ENCODE measurements around the gene ZNF775.

ZNF775 gene

DNA sequence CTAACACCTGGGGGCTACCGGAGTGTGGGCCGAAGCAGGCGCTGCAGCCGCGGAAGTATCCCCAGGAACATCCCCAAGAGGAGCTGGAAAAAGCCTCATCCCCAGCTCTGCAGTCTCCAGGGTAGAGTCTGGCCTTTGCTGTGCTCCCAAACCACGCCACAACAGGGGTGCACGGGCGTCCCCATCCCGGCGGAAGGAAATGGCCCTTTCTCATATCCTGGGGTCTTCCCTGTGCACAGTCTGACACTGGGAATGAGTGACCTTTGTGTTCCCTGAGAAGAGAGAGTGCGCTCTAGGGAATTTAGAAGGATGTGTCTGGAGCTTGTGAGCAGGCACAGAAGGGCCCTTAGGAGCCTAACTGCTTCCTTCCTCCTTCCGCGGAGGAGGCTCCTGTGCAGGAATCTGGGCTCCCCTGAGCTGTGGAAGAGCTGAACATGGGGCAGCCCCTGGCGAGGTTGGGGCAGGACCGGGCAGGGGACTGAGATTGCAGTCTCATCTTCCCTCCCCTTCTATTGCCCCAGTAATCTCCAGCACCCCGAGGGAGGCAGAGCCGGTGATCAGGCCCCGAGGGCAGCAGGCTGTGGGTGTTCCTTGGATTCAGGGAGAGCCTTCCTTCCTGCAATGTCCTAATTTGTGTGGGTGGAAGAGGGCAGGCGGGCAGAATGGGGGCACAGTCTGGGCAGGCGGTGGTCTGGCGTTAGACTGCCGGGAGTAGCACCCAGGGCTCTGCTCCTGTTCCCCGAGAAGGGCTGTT, 9.2 kb upstream of the ZNF775 start:
- DNase-seq = no peak

GRCh38 chr7:150370612-150371071, 8.5 kb upstream of the ZNF775 start:
- no peak for DNase-seq

DNA sequence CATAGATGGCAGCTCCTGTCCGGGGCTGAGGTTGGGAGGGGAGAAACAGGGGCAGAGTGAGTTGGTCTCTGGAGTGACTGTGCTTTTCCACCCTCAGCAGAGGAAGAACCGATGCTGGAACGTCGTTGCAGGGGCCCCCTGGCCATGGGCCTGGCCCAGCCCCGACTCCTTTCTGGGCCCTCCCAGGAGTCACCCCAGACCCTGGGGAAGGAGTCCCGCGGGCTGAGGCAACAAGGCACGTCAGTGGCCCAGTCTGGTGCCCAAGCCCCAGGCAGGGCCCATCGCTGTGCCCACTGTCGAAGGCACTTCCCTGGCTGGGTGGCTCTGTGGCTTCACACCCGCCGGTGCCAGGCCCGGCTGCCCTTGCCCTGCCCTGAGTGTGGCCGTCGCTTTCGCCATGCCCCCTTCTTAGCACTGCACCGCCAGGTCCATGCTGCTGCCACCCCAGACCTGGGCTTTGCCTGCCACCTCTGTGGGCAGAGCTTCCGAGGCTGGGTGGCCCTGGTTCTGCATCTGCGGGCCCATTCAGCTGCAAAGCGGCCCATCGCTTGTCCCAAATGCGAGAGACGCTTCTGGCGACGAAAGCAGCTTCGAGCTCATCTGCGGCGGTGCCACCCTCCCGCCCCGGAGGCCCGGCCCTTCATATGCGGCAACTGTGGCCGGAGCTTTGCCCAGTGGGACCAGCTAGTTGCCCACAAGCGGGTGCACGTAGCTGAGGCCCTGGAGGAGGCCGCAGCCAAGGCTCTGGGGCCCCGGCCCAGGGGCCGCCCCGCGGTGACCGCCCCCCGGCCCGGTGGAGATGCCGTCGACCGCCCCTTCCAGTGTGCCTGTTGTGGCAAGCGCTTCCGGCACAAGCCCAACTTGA, 7.8 kb upstream of the ZNF775 start:
- no peak for DNase-seq

DNA sequence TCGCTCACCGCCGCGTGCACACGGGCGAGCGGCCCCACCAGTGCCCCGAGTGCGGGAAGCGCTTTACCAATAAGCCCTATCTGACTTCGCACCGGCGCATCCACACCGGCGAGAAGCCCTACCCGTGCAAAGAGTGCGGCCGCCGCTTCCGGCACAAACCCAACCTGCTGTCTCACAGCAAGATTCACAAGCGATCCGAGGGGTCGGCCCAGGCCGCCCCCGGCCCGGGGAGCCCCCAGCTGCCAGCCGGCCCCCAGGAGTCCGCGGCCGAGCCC, 7.2 kb upstream of the ZNF775 start:
- no peak for DNase-seq

DNA sequence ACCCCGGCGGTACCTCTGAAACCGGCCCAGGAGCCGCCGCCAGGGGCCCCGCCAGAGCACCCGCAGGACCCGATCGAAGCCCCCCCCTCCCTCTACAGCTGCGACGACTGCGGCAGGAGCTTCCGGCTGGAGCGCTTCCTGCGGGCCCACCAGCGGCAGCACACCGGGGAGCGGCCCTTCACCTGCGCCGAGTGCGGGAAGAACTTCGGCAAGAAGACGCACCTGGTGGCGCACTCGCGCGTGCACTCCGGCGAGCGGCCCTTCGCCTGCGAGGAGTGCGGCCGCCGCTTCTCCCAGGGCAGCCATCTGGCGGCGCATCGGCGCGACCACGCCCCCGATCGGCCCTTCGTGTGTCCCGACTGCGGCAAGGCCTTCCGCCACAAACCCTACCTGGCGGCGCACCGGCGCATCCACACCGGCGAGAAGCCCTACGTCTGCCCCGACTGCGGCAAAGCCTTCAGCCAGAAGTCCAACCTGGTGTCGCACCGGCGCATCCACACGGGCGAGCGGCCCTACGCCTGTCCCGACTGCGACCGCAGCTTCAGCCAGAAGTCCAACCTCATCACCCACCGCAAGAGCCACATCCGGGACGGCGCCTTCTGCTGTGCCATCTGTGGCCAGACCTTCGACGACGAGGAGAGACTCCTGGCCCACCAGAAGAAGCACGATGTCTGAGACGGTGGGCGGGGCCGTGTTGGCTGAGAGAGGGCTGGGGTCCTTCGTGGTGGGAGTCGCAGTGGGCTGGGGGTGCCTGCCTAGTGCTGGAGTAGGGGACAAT, 6.7 kb upstream of the ZNF775 start:
- no peak for DNase-seq

DNA sequence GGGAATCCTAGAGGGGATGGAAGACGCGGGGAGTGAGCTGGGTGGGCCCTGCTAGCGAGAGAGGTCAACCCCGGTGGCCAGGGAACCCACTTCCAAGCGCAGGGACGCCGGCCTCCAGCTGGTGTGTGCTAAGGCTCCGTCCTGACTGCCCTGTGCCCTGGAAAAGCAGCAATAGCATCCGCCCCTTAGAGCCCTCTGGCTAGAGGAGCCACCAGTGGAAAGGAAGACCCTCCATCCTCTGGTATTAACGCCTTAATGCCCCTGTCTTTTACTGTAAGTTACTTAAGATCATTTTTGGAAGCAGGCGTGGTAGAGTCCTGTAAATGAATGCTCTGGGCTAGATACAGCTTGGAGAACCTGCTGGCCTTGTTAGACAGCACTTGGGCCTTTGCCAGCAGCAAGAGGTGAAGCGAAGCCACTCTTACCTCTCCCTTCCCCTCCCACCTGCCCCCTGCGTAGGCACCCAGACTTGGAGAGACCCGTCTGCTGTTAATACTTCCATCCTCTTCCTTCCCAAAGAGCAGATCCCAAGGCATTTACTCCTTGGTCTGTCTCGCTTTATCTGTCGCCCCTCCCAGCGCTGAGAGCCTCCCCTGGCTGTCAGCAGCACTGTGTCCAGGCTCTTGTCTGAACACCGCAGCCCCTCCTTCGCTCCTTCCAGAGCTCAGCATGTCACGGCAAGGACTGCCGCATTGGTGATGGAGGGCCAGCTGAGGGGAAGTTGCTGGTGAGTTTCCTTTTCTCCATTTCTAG, 5.9 kb upstream of the ZNF775 start:
- DNase-seq = no peak

DNA sequence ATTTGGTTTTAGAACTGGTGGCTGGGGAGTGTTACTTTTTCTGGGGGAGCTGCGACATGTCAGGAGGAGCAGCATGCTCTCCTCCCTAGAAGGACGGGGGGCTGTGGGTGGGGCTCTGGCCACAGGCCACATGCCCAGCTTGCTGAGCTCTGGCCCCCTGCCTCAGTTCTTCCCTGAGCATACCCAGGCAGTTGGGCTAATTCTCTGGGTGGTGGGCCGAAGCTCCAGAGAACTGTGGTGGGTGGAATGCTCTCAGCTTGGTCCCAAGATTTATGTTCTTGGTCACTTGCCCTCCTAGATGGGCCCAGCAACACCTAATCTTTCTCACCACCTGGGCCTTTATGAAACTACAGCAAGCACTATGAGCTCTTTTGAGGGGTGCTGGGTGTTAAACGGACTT, 5.1 kb upstream of the ZNF775 start:
- no peak for DNase-seq

GRCh38 chr7:150374472-150374871, 4.7 kb upstream of the ZNF775 start:
- DNase-seq = no peak

- no peak for DNase-seq
Observed at GRCh38 chr7:150375662-150376521, 3.2 kb upstream of the ZNF775 start.

DNA sequence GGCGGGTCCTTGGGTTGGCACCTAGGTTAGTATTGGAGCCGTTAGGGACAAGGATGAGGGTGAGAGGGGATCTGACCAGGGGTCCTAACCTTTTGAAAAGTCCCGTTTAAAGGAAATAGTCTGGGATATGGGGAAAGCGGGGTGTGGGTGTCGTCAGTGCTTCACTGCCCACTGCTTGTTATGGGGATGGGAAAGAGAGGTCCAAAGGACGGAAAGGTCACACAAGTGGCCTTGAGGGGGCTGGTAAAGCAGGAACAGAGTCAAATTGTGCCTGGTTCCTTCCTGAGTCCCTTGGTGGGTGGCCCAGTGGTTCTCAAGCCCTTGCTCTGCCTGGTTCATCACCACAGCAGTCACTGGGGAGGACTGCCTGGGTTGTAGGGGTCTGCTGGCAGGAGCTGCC, 2.6 kb upstream of the ZNF775 start:
- no peak for DNase-seq

DNA sequence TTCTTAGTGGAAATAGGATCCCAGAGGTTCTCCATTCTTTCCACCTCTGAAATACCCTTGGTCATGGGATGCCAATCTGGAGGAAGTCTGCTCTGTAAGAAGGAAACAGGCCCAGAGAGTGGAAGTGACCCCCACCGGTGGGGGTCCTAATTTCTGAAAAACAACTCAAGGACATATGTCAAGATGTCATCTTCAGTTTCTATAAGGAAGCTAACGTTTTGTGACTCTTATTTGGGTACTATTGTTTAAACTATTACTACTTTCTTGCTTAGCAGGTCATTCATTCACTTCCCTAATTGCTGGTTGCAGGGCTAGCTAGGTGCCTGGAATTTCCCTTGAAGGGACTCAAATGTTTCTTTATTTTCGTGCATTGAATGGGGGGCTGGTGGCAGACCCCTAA, 1.9 kb upstream of the ZNF775 start:
- no peak for DNase-seq

DNA sequence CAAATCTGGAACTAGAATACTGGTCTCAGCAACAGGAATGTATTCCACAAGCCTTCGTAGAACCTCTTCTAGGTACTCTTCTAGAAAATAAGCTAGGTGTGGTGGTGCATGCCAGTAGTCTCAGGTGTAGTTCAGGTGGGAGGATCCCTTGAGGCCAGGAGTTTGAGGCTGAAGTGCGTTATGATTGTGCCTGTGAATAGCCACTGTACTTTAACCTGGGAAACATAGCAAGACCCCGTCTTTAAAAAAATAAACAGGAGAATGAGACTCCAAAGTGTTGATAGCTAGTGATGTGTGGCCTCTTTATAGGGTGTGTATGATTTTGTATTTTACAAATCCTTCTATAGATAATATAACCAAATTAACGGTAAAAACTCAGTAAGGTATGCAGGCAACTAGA, 1.5 kb upstream of the ZNF775 start:
- DNase-seq = no peak

- peak; percentile 69 for DNase-seq
Observed at GRCh38 chr7:150378115-150378852, 846 bp upstream of the ZNF775 start.

DNA sequence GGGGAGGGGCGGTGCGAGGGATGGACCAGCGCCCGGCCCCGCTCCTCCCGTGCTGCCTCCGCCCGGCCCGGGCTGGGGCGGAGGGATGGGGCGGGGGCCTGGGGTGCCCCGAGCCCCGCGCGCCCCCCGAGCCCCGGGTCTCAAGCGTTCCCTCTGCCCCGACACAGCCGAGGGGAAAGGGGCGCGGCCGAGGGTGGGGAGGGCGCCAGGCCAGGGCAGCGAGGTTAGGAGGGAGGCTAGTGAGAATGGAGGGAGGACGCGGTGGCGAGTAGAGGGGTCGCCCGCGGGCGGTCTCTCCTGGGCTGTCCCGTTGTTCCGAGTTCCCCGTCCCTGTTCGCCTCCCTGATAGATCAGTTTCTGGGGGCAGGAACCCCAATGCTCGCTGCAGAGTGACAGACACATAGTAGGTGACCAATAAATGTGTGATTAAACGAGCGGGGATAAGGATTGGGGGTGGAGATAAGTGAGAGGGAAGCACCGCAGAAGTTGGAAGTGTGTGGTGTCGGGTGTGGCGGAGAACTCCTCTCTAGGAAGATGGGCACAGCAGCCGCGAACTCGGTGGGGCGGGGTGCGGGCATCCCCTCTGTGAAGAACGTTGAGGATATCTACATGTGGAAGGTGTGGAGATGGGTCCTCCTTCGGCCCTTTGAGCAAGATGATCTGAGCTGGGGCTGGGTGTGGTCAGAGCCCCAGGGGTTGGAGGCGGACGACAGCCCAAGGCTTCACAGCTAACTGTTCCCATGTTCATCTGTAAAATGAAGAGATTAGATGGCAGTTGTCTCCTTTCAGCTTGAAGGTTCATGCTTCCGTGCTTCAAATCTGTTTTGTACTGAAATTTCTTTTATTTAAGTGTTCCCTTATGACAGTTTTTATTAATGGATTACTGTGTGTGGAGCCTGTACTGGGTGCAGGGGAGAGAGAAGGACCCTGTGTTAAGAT, 580 bp downstream of the ZNF775 start:
- DNase-seq = no peak

GRCh38 chr7:150380463-150380862, 1.3 kb downstream of the ZNF775 start:
- no peak for DNase-seq

DNA sequence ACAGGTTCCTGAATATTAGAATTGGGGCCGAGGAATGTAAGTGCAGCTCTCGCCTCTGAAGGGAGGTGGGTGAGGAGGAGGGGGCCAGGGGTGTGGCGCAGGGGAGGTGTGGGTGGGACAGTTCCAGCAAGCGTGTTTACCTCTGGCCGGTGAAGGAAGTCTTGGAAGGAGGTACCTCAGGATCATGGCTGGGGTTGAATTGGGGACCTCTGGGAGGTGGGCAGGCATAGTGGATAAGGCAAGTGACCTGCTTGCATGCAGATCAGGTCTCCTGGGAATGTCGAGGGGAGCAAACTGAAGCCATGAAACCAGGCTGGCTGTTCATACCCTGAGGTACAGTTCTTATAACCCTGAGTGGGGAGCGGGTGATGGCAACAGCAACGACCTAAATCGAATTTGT, 2.0 kb downstream of the ZNF775 start:
- no peak for DNase-seq

GRCh38 chr7:150381785-150382122, 2.6 kb downstream of the ZNF775 start:
- DNase-seq = no peak

GRCh38 chr7:150382123-150382843, 3.2 kb downstream of the ZNF775 start:
- DNase-seq = no peak

GRCh38 chr7:150382844-150383225, 3.7 kb downstream of the ZNF775 start:
- no peak for DNase-seq
